H9 (cell line): ENCODE data around the gene ATP7B. TPM values are rescaled to one million over a fixed set of nuclear protein-coding genes. Genes with fewer than 3 reads are reported as not detected.

Source experiments
- DNase-seq: peaks from one replicate; pipeline ENCODE4 v3.0.0-alpha.2; 2017
- H2AFZ ChIP-seq: one replicate; pipeline ENCODE4 v1.6.1; 2013; ENCODE audit warnings: mild to moderate bottlenecking, low read length, control low read depth, moderate library complexity
- H2AK5ac ChIP-seq: 2 replicates; pipeline ENCODE4 v1.6.1; 2013; ENCODE audit warnings: low read length, control low read depth, mixed read lengths; ENCODE audit not compliant: insufficient read length
- H2BK120ac ChIP-seq: one replicate; pipeline ENCODE4 v1.6.1; 2013; ENCODE audit warnings: low read depth, mild to moderate bottlenecking, low read length, control low read depth, inconsistent platforms; ENCODE audit not compliant: poor library complexity, severe bottlenecking
- H2BK12ac ChIP-seq: 2 replicates; pipeline ENCODE4 v1.6.1; 2013; ENCODE audit warnings: low read length, control low read depth, mixed read lengths, low read depth; ENCODE audit not compliant: insufficient read length
- H2BK15ac ChIP-seq: 2 replicates; pipeline ENCODE4 v1.6.1; 2013; ENCODE audit warnings: low read depth, low read length, control low read depth
- H2BK20ac ChIP-seq: one replicate; pipeline ENCODE4 v1.6.1; 2013; ENCODE audit warnings: low read depth, mild to moderate bottlenecking, low read length, control low read depth, inconsistent platforms; ENCODE audit not compliant: poor library complexity, severe bottlenecking
- H2BK5ac ChIP-seq: 2 replicates; pipeline ENCODE4 v1.6.1; 2013; ENCODE audit warnings: low read length, control low read depth, mixed read lengths; ENCODE audit not compliant: insufficient read length
- H3K14ac ChIP-seq: 2 replicates; pipeline ENCODE4 v1.6.1; 2013; ENCODE audit warnings: low read length, control low read depth; ENCODE audit not compliant: insufficient read depth
- H3K18ac ChIP-seq: 2 replicates; pipeline ENCODE4 v1.6.1; 2013; ENCODE audit warnings: low read depth, mild to moderate bottlenecking, mixed read lengths, low read length, control low read depth; ENCODE audit not compliant: insufficient read length
- H3K23ac ChIP-seq: 2 replicates; pipeline ENCODE4 v1.6.1; 2013; ENCODE audit warnings: low read length, control low read depth, mixed read lengths, low read depth; ENCODE audit not compliant: insufficient read length
- H3K23me2 ChIP-seq: 2 replicates; pipeline ENCODE4 v1.6.1; 2013; ENCODE audit warnings: low read depth, mild to moderate bottlenecking, mixed read lengths, low read length, control low read depth; ENCODE audit not compliant: insufficient read length, poor library complexity, severe bottlenecking
- H3K27ac ChIP-seq: 2 replicates; pipeline ENCODE4 v1.5.1; 2013; ENCODE audit warnings: low read length, control low read depth, mixed read lengths, low read depth; ENCODE audit not compliant: insufficient read length
- H3K27me3 ChIP-seq: 2 replicates; pipeline ENCODE4 v1.6.1; 2013; ENCODE audit warnings: low read length, control low read depth, inconsistent platforms; ENCODE audit not compliant: insufficient read depth
- H3K4ac ChIP-seq: 2 replicates; pipeline ENCODE4 v1.6.1; 2013; ENCODE audit warnings: low read depth, mild to moderate bottlenecking, control low read depth, inconsistent platforms, low read length, moderate library complexity
- H3K4me1 ChIP-seq: 2 replicates; pipeline ENCODE4 v1.6.1; 2013; ENCODE audit warnings: low read length, control low read depth, inconsistent platforms; ENCODE audit not compliant: insufficient read depth
- H3K4me2 ChIP-seq: 2 replicates; pipeline ENCODE4 v1.6.1; 2013; ENCODE audit warnings: low read length, control low read depth, mixed read lengths; ENCODE audit not compliant: insufficient read length, insufficient read depth
- H3K56ac ChIP-seq: 2 replicates; pipeline ENCODE4 v1.6.1; 2013; ENCODE audit warnings: low read depth, mild to moderate bottlenecking, mixed read lengths, low read length, control low read depth; ENCODE audit not compliant: insufficient read length
- H3K79me1 ChIP-seq: 2 replicates; pipeline ENCODE4 v1.6.1; 2013; ENCODE audit warnings: low read depth, mild to moderate bottlenecking, moderate library complexity, low read length, control low read depth, inconsistent platforms; ENCODE audit not compliant: insufficient read depth, poor library complexity, severe bottlenecking
- H3K79me2 ChIP-seq: 2 replicates; pipeline ENCODE4 v1.6.1; 2013; ENCODE audit warnings: low read length, control low read depth, inconsistent platforms; ENCODE audit not compliant: insufficient read depth
- H3K9ac ChIP-seq: 2 replicates; pipeline ENCODE4 v1.6.1; 2013; ENCODE audit warnings: low read length, control low read depth, mixed read lengths; ENCODE audit not compliant: insufficient read length; ENCODE audit errors: extremely low read depth
- H3K9me3 ChIP-seq: one replicate; pipeline ENCODE4 v1.6.1; 2013; ENCODE audit warnings: low read depth, low read length, inconsistent platforms; ENCODE audit not compliant: control insufficient read depth
- H3T11ph ChIP-seq: one replicate; pipeline ENCODE4 v1.6.1; 2013; ENCODE audit warnings: mild to moderate bottlenecking, low read length, control low read depth, inconsistent platforms
- H4K20me1 ChIP-seq: one replicate; pipeline ENCODE4 v1.6.1; 2013; ENCODE audit not compliant: control insufficient read depth, insufficient read length, insufficient read depth
- H4K5ac ChIP-seq: 2 replicates; pipeline ENCODE4 v1.6.1; 2013; ENCODE audit warnings: low read depth, mild to moderate bottlenecking, mixed read lengths, low read length, control low read depth; ENCODE audit not compliant: insufficient read length
- H4K8ac ChIP-seq: replicated peaks from 2 replicates; pipeline ENCODE4 v1.6.1; 2013; ENCODE audit warnings: low read length, control low read depth, mixed read lengths, low read depth; ENCODE audit not compliant: insufficient read length
- H4K91ac ChIP-seq: 2 replicates; pipeline ENCODE4 v1.6.1; 2013; ENCODE audit warnings: low read depth, mild to moderate bottlenecking, moderate library complexity, mixed read lengths, low read length, control low read depth; ENCODE audit not compliant: insufficient read length
- H3K27ac Mint-ChIP-seq, 3 experiments: 2 replicates in 2 of 3; 3 replicates in 1 of 3; pipeline ENCODE4 v1.8.0; 2020 to 2021; ENCODE audit warnings: mixed read lengths in 3 of 3, mild to moderate bottlenecking in 1 of 3, moderate library complexity in 1 of 3
- H3K27me3 Mint-ChIP-seq: 2 replicates; pipeline ENCODE4 v1.8.0; 2021; ENCODE audit warnings: low read depth, mild to moderate bottlenecking, moderate library complexity, mixed read lengths
- H3K36me3 Mint-ChIP-seq, 3 experiments: 2 replicates in 2 of 3; 3 replicates in 1 of 3; pipeline ENCODE4 v1.8.0; 2020 to 2021; ENCODE audit warnings: low read depth in 3 of 3, mixed read lengths in 3 of 3; ENCODE audit not compliant: insufficient read depth in 1 of 3
- H3K4me1 Mint-ChIP-seq, 2 experiments: 2 replicates each; pipeline ENCODE4 v1.8.0; 2020; ENCODE audit warnings: mixed read lengths in 2 of 2
- H3K4me3 Mint-ChIP-seq, 2 experiments: 2 replicates in 1 of 2; 3 replicates in 1 of 2; pipeline ENCODE4 v1.8.0; 2020 to 2021; ENCODE audit warnings: mild to moderate bottlenecking in 2 of 2, mixed read lengths in 2 of 2, moderate library complexity in 1 of 2
- H3K9me3 Mint-ChIP-seq, 2 experiments: 2 replicates in 1 of 2; 3 replicates in 1 of 2; pipeline ENCODE4 v1.8.0; 2020; ENCODE audit warnings: mild to moderate bottlenecking in 2 of 2, mixed read lengths in 2 of 2, moderate library complexity in 1 of 2
- WGBS: extraction: QIAGEN DNeasy Blood & Tissue Kit; methylation state at CpG from one replicate; pipeline ENCODE4 v1.1.7; 2013; ENCODE audit warnings: missing lambda C conversion rate, low lambda C conversion rate, mixed read lengths; ENCODE audit not compliant: insufficient read length; ENCODE audit errors: extremely low coverage; 5-methylcytosine and 5-hydroxymethylcytosine counted together
- total RNA-seq: library from RNA; stranded (reverse); gene quantifications from 2 replicates; pipeline ENCODE4 v1.2.1, GENCODE V29; 2021
- TF ChIP-seq, protein P1 (sequence below): fragments of 200-600 bp; sonication (generic); conservative IDR thresholded peaks from 3 replicates; pipeline ENCODE4 v1.8.0; 2021; ENCODE audit warnings: antibody characterized with exemption, mild to moderate bottlenecking

The ATP7B gene
- total RNA-seq, 1 experiment from 2014 or later: 5.8 TPM

DNA sequence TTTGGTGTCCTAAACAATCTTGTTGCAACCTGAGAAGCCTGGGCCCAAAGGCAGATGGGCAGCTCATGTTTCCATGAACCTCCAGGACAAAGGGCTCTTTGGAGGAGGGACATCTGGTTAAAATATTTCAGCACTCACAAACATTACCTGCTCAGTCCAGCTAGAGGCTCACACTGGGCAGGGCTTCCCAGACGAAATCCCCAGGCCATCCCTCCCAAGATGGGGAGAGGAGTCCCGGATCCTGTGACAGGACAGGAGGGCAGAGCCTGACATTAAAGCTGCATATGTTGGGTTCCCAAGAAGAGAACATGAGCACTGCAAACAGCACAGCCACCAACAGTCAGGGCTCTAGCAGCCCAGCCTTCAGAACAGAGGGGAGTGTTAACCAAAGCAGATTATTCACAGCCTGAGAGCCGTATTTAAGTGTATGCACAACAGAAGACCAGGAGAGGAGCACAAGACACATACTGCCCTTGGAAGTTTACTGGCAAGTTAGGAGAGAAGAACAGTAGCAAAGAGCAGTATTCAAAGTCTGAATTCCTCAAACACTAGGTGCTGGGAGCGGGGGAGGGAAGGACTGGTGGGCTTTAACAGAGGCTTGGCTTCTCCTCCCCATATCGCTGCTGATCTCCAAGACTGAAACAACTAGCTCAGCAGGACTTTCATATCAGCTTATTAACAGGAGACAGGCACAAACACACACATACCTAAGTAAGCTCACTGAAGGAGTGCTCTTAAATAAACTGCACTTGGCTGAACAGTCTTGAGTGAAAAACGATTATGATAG, 12.3 kb downstream of the ATP7B start:
- no peaks in the 10 kb centered on the region; a peak in 1 of 7 replicates for H3K36me3 Mint-ChIP-seq
- no peaks in the 10 kb centered on the region for H3K9me3 ChIP-seq
- no peaks in the 10 kb centered on the region for H3K9me3 Mint-ChIP-seq
- H3K14ac ChIP-seq: peak overlapping the region; percentile 32; the same call in 1 of the 2 replicates
- no peak overlapping the region for H3K9ac ChIP-seq
- no peak overlapping the region for H2BK15ac ChIP-seq
- H3K27me3 Mint-ChIP-seq: peaks cover 1% of the 10 kb centered on the region; the same call in 1 of the 2 replicates
- no peak overlapping the region for H2BK120ac ChIP-seq
- no peaks in the 10 kb centered on the region for H3K79me1 ChIP-seq
- peak overlapping the region; percentile 42 for H3K18ac ChIP-seq
- no peak overlapping the region for H3K4ac ChIP-seq
- H2BK5ac ChIP-seq: no peak overlapping the region
- TF ChIP-seq, protein P1, sequence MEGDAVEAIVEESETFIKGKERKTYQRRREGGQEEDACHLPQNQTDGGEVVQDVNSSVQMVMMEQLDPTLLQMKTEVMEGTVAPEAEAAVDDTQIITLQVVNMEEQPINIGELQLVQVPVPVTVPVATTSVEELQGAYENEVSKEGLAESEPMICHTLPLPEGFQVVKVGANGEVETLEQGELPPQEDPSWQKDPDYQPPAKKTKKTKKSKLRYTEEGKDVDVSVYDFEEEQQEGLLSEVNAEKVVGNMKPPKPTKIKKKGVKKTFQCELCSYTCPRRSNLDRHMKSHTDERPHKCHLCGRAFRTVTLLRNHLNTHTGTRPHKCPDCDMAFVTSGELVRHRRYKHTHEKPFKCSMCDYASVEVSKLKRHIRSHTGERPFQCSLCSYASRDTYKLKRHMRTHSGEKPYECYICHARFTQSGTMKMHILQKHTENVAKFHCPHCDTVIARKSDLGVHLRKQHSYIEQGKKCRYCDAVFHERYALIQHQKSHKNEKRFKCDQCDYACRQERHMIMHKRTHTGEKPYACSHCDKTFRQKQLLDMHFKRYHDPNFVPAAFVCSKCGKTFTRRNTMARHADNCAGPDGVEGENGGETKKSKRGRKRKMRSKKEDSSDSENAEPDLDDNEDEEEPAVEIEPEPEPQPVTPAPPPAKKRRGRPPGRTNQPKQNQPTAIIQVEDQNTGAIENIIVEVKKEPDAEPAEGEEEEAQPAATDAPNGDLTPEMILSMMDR: no peak
- H4K8ac ChIP-seq: no peak overlapping the region
- H3K4me1 ChIP-seq: peaks cover 8% of the 10 kb centered on the region; the same call in 1 of the 2 replicates
- H3K23me2 ChIP-seq: no peaks in the 10 kb centered on the region
- no peak overlapping the region for H3T11ph ChIP-seq
- no peak overlapping the region for H3K27ac ChIP-seq
- H3K4me2 ChIP-seq: peak overlapping the region; percentile 3
- DNase-seq: no peak
- WGBS: no CpG with 5 or more reads among the region's 6 CpGs
- H2AK5ac ChIP-seq: no peak overlapping the region
- no peak overlapping the region for H3K56ac ChIP-seq
- no peaks in the 10 kb centered on the region for H3K27me3 ChIP-seq
- peaks cover 54 to 66% of the 10 kb centered on the region in 2 experiments for H3K4me1 Mint-ChIP-seq
- H3K23ac ChIP-seq: no peak overlapping the region
- no peak overlapping the region for H4K91ac ChIP-seq
- H3K79me2 ChIP-seq: no peaks in the 10 kb centered on the region
- H3K4me3 Mint-ChIP-seq: no peak overlapping the region
- H4K5ac ChIP-seq: no peak overlapping the region
- no peak overlapping the region for H2BK20ac ChIP-seq
- no peak overlapping the region for H2AFZ ChIP-seq
- no peaks in the 10 kb centered on the region for H4K20me1 ChIP-seq
- H2BK12ac ChIP-seq: no peak overlapping the region
- H3K27ac Mint-ChIP-seq: peak overlapping the region; percentile 4 to 82 (median 53); a peak in 6 of 7 replicates
